K562 (cell line): ENCODE measurements around the gene TPCN1. TPM values are rescaled to one million over a fixed set of nuclear protein-coding genes. Genes with fewer than 3 reads are reported as not detected.

Experiments used
- DACH1 ChIP-seq: fragments of 450-650 bp; IDR thresholded peaks from 2 replicates; pipeline ENCODE4 v1.6.1; 2018; ENCODE audit not compliant: partially characterized antibody
- EHMT2 ChIP-seq: fragments of 450-650 bp; IDR thresholded peaks from 2 replicates; pipeline ENCODE4 v1.6.1; 2018; ENCODE audit warnings: antibody characterized with exemption
- FUS ChIP-seq: fragments of 200-400 bp; formaldehyde crosslinking; optimal IDR thresholded peaks from 2 replicates; pipeline ENCODE3; 2017; ENCODE audit warnings: low read depth, low read length
- HDAC2 ChIP-seq: fragments of 450-650 bp; IDR thresholded peaks from 2 replicates; pipeline ENCODE4 v1.6.1; 2016; ENCODE audit warnings: mild to moderate bottlenecking
- HOXB6 ChIP-seq: fragments of 250-450 bp; sonication (Bioruptor Pico); IDR thresholded peaks from 2 replicates; pipeline ENCODE4 v1.5.1; 2022; ENCODE audit warnings: mild to moderate bottlenecking, borderline replicate concordance
- NR2C1 ChIP-seq, 2 experiments: fragments of 450-650 bp; IDR thresholded peaks; 2 replicates each; pipeline ENCODE4 v1.6.1; 2017; ENCODE audit warnings: mild to moderate bottlenecking in 2 of 2, antibody characterized with exemption in 1 of 2, inconsistent platforms in 1 of 2, missing compliant biosample characterization in 1 of 2, missing genetic modification characterization in 1 of 2
- NR3C1 ChIP-seq: sonication (generic); formaldehyde crosslinking; IDR thresholded peaks from 2 replicates; pipeline ENCODE4 v1.8.1; 2022; ENCODE audit warnings: missing genetic modification reagents
- PRDM10 ChIP-seq: fragments of 450-650 bp; IDR thresholded peaks from 2 replicates; pipeline ENCODE4 v1.6.1; 2018; ENCODE audit not compliant: partially characterized antibody
- TEAD1 ChIP-seq, 2 experiments: fragments of 450-650 bp in 1 of 2; sonication (generic) in 1 of 2; formaldehyde crosslinking; IDR thresholded peaks; 2 replicates each; pipeline versions ENCODE4 v1.4.0 to v1.8.0; 2020 to 2022; ENCODE audit warnings: mild to moderate bottlenecking in 2 of 2, missing genetic modification reagents in 1 of 2
- TRIM24 ChIP-seq, 2 experiments: fragments of 450-650 bp; IDR thresholded peaks; 2 replicates each; pipeline ENCODE4 v1.6.1; 2016
- WHSC1 ChIP-seq: IDR thresholded peaks from one replicate; pipeline ENCODE4 v1.6.1; 2012; ENCODE audit warnings: low read length, control low read depth, inconsistent platforms
- ZNF277 ChIP-seq: fragments of 250-450 bp; sonication (Bioruptor Pico); IDR thresholded peaks from 2 replicates; pipeline ENCODE4 v1.8.0; 2022; ENCODE audit warnings: inconsistent platforms, mild to moderate bottlenecking, moderate library complexity, borderline replicate concordance
- ZNF444 ChIP-seq: fragments of 250-450 bp; sonication (Bioruptor Pico); IDR thresholded peaks from 2 replicates; pipeline ENCODE4 v1.4.0; 2020; ENCODE audit warnings: mild to moderate bottlenecking, moderate library complexity
- ZNF583 ChIP-seq: fragments of 250-450 bp; sonication (Bioruptor Pico); IDR thresholded peaks from 2 replicates; pipeline ENCODE4 v1.4.0; 2020
- ZNF830 ChIP-seq: fragments of 250-450 bp; sonication (Bioruptor Pico); IDR thresholded peaks from 2 replicates; pipeline ENCODE4 v1.5.0; 2021; ENCODE audit warnings: mild to moderate bottlenecking
- polyA plus RNA-seq, 8 experiments: library from polyadenylated mRNA; depleted of rRNA in 4 of 8; stranded (reverse) in 5 of 8; unstranded in 3 of 8; fragments of >200 nt; fragmentation: Nextera tagmentation in 2 of 8; fragmentation: Illumina TruSeq in 1 of 8; extraction: Ambion mirVana in 2 of 8; extraction: Trizol in 1 of 8; gene quantifications; 2 replicates each; pipeline versions ENCODE4 v1.2.1 to v1.2.3, GENCODE V29; 2011 to 2014; ENCODE audit warnings: inconsistent platforms in 1 of 8, missing spikeins in 1 of 8
- total RNA-seq, 7 experiments: library from RNA; depleted of rRNA in 6 of 7; stranded (reverse); fragments of >200 nt in 6 of 7; fragmentation: Illumina TruSeq in 2 of 7; extraction: Trizol in 2 of 7; gene quantifications; 2 replicates each; pipeline versions ENCODE4 v1.2.1 to v1.2.3, GENCODE V29; 2011 to 2021; ENCODE audit warnings: low replicate concordance in 1 of 7
- TF ChIP-seq, protein P1 (sequence below): fragments of 450-650 bp; formaldehyde crosslinking; conservative IDR thresholded peaks from 2 replicates; pipeline ENCODE4 v1.4.0; 2022; ENCODE audit warnings: mild to moderate bottlenecking, missing genetic modification characterization
- TF ChIP-seq, protein P2 (sequence below): fragments of 250-450 bp; sonication (Bioruptor Pico); IDR thresholded peaks from 2 replicates; pipeline ENCODE4 v1.8.0; 2021; ENCODE audit warnings: borderline replicate concordance, mild to moderate bottlenecking, moderate library complexity; ENCODE audit not compliant: poor library complexity, severe bottlenecking
- TF ChIP-seq, protein P3 (sequence below): fragments of 450-650 bp; formaldehyde crosslinking; IDR thresholded peaks from 2 replicates; pipeline ENCODE4 v1.4.0; 2022; ENCODE audit warnings: missing genetic modification characterization
- TF ChIP-seq, protein P4 (sequence below): fragments of 250-450 bp; sonication (Bioruptor Pico); IDR thresholded peaks from 2 replicates; pipeline ENCODE4 v1.5.0; 2020; ENCODE audit warnings: mild to moderate bottlenecking

TPCN1 gene
- total and polyA plus RNA-seq, 9 of the 15 experiments (the other 6 are each of a cell fraction or from before 2014, with no cell fraction given) = 0.80 to 23.8 (median 7.4) TPM

DNA sequence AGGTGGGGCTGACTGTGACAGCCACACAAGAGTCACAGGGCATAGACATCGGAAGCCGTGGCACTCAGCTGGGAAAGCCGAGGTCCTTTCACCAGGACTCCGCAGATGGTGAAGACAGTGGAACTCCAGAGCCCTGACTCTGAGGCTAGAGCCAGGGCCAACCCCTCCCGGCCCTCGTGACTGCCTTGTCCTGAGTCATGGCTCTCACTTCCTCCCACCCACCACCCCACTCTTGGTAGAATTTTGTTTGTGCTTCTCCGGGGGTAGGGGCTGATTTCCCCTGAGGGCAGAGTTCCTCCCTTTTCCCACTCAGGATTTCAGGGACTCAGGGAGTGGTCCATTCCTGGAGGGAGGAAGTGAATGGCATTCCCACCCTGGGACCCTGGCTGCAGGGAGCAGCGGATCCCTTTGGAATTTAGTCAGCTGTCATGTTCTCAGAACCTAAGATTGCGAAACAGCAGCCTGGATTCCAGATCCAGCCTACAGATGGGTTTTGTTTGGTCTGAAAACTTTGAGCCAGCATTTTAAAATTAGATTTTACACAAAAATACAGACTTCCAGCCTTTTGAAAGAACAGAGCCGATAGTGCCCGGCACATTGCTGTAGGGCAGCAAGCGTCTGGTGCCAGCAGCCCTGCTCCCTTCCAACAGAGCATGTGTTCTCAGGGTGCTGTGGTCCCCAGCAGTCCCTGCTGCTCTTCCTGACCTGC lies 50.7 kb downstream of the TPCN1 start (continued):
- TF ChIP-seq, protein P1, sequence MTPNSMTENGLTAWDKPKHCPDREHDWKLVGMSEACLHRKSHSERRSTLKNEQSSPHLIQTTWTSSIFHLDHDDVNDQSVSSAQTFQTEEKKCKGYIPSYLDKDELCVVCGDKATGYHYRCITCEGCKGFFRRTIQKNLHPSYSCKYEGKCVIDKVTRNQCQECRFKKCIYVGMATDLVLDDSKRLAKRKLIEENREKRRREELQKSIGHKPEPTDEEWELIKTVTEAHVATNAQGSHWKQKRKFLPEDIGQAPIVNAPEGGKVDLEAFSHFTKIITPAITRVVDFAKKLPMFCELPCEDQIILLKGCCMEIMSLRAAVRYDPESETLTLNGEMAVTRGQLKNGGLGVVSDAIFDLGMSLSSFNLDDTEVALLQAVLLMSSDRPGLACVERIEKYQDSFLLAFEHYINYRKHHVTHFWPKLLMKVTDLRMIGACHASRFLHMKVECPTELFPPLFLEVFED (CRISPR knock-in tag) = no peak
- no peak for TF ChIP-seq ZNF583
- no peak for TF ChIP-seq ZNF830 (CRISPR knock-in tag)
- TF ChIP-seq HOXB6 (CRISPR knock-in tag) = no peak
- no peak for TF ChIP-seq TEAD1 (CRISPR knock-in tag; IDR thresholded peaks at IDR 0.05)
- TF ChIP-seq FUS = no peak
- peak; percentile 36 to 49; a peak in 1 of 4 replicates for TF ChIP-seq TRIM24 (IDR thresholded peaks at IDR 0.05)
- TF ChIP-seq PRDM10 = no peak
- TF ChIP-seq, protein P2, sequence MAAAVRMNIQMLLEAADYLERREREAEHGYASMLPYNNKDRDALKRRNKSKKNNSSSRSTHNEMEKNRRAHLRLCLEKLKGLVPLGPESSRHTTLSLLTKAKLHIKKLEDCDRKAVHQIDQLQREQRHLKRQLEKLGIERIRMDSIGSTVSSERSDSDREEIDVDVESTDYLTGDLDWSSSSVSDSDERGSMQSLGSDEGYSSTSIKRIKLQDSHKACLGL (CRISPR knock-in tag) = no peak
- no peak for TF ChIP-seq DACH1
- no peak for TF ChIP-seq ZNF277
- no peak for TF ChIP-seq NR2C1 (IDR thresholded peaks at IDR 0.05)
- no peak for TF ChIP-seq NR2C1 (tag; IDR thresholded peaks at IDR 0.05)
- TF ChIP-seq, protein P3, sequence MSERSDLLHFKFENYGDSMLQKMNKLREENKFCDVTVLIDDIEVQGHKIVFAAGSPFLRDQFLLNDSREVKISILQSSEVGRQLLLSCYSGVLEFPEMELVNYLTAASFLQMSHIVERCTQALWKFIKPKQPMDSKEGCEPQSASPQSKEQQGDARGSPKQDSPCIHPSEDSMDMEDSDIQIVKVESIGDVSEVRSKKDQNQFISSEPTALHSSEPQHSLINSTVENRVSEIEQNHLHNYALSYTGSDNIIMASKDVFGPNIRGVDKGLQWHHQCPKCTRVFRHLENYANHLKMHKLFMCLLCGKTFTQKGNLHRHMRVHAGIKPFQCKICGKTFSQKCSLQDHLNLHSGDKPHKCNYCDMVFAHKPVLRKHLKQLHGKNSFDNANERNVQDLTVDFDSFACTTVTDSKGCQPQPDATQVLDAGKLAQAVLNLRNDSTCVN = no peak
- TF ChIP-seq ZNF444 (CRISPR knock-in tag) = no peak
- TF ChIP-seq NR3C1 (CRISPR knock-in tag) = no peak
- no peak for TF ChIP-seq HDAC2
- no peak for TF ChIP-seq EHMT2
- TF ChIP-seq, protein P4, sequence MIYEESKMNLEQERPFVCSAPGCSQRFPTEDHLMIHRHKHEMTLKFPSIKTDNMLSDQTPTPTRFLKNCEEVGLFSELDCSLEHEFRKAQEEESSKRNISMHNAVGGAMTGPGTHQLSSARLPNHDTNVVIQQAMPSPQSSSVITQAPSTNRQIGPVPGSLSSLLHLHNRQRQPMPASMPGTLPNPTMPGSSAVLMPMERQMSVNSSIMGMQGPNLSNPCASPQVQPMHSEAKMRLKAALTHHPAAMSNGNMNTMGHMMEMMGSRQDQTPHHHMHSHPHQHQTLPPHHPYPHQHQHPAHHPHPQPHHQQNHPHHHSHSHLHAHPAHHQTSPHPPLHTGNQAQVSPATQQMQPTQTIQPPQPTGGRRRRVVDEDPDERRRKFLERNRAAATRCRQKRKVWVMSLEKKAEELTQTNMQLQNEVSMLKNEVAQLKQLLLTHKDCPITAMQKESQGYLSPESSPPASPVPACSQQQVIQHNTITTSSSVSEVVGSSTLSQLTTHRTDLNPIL (CRISPR knock-in tag) = no peak
- no peak for TF ChIP-seq WHSC1
